8988T (cell line): ENCODE results near the gene SPTLC2.
"Not testable (repeated sequence)": the region's sequence is repeated elsewhere in the genome, so short reads cannot be mapped to it uniquely, and the experiment has no call there.

Source experiments
- DNase-seq: peaks from one replicate; pipeline ENCODE4 v3.0.0; 2011

The SPTLC2 gene

GRCh38 chr14:77544571-77544970 is 71.9 kb downstream of the SPTLC2 start:
- no peak for DNase-seq

GRCh38 chr14:77543637-77544334 is 72.7 kb downstream of the SPTLC2 start:
- DNase-seq = no peak

DNA sequence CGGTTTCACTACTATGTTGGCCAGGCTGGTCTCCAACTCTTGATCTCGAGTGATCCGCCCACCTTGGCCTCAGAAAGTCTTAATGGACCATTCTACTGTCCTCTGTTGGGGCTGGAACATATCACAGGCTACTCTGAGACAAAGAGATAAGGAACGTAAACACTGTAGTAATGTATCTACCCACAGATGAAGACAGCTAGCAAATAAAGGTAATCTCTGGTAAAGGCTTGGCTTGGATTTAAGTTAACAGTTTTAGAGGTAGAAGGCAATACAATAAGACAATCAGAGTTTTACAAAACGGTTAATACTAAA is 73.2 kb downstream of the SPTLC2 start:
- no peak for DNase-seq

DNA sequence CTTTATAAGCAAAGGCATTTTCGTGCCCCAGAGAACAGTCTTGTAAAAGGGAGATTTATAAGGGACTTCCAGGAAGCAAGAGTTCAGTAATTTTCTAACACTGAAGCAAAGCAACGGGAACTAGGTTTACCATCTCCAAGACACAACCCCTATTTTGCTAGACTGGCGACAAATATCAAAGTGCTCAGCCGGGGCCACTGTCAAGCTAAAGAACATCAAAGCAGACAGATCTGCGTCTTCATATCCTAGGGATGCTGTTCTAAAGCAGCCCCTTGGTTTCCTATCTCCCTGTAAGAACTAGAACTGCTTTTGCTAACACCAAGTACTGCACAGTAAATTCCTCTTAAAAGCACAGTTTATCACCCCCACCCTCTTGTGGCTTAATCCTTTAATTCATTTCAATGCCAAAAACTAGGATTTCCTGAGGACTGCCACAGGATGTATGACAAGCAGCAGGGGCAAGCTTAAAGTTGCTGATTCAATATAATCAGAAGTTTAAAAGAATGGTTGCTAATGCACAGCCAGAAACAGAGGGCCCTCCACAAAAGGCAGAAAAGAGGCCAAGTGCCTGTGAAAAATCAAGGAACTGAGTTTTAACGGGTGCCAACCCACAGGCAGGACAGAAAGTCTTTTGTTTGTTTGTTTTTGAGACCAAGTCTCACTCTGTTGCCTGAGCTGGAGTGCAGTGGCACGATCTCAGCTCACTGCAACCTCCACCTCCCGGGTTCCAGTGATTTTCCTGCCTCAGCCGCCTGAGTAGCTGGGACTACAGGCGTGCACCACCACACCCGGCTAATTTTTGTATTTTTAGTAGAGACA is 73.8 kb downstream of the SPTLC2 start:
- no peak for DNase-seq

DNA sequence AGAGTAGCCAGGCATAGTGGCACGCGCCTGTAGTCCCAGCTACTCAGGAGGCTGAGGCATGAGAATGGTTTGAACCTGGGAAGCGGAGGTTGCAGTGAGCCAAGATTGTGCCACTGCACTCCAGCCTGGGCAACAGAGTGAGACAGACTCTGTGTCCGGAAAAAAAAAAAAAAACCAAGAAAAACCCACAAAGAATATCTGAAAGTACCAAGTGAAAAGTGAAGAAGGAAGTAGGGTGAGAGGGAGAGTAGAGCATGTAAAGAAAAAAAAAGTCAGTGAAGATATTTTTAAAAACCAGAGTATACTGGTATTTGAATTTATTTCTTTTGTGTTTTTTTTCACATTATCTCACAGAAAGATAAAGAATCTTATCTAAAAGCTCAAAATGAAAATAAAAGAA is 74.5 kb downstream of the SPTLC2 start:
- no peak for DNase-seq

- not testable (repeated sequence) for DNase-seq
Observed at GRCh38 chr14:77536951-77537350, 79.5 kb downstream of the SPTLC2 start.

DNA sequence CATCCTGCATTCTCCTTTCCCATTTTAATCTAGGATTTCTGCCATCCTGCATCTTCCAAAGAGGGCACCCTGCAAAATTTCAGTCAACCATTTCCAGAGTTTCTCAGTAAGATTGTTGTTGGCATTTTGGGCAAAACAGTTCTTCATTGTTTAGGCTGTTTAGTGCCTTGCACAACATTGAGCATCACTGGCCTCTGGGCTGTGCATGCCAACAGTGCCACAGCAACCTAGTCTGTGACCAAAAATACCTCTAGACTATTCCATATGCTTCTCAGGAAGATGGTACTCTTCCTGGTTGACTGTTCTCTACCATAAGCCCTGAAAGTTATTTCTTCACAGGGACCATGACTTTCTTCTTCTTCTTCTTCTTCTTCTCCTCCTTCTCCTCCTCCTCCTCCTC is 85.4 kb downstream of the SPTLC2 start:
- no peak for DNase-seq

GRCh38 chr14:77529963-77530362 is 86.5 kb downstream of the SPTLC2 start:
- no peak for DNase-seq

DNA sequence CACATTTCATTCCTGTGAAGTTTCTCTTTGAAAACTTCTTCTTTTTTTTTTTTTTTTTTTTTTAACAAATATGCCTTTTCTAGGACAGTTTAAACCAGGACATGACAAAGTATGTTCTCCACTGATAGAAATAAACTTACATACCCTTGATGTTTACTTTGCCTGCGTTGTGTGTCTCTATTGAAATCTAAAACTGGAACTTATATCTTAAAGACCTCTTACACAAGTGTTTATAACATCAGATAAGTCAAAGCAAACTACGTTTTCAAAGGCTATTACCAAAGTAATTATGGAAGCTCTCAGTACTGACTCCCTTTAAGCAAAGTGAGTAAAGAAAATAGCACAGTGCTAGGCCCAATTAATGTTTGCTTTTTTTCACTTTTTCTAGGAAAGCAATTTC is 87.2 kb downstream of the SPTLC2 start:
- DNase-seq = no peak

DNA sequence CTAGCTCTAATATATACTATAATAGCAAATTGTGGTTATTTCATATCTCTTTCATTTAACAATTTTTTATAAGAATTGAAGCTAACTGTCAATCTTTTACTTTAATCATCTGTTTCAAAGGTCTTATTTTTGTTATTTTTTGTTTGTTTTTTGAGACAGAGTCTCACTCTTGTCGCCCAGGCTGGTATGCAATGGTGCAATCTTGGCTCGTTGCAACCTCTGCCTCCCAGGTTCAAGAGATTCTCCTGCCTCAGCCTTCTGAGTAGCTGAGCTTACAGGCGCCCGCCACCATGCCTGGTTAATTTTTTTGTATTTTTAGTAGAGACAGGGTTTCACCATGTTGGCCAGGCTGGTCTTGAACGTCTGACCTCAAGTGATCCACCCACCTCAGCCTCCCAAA is 87.7 kb downstream of the SPTLC2 start:
- DNase-seq = not testable (repeated sequence)

DNA sequence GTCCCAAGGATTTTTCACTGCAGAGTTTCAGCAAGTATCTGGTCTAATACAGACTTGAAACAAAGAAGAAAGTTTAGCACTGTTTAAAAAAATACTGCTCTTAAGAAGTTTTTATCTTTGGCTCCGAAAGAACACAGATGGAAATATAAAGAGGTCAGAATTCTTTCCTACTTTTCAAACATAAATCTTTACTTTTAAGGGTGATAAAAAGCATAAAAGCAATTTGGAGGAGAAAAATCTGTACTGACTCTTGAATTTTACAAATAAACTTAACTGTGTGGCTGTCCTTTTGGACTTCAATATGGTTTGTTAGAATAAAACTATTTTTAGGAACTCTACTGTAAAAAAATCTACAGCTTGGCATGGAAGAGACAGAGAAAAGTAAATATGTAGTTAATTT is 90.2 kb downstream of the SPTLC2 start:
- DNase-seq = no peak

- no peak for DNase-seq
Observed at GRCh38 chr14:77524536-77524935, 91.9 kb downstream of the SPTLC2 start.

GRCh38 chr14:77523109-77523508 is 93.3 kb downstream of the SPTLC2 start:
- DNase-seq = no peak

DNA sequence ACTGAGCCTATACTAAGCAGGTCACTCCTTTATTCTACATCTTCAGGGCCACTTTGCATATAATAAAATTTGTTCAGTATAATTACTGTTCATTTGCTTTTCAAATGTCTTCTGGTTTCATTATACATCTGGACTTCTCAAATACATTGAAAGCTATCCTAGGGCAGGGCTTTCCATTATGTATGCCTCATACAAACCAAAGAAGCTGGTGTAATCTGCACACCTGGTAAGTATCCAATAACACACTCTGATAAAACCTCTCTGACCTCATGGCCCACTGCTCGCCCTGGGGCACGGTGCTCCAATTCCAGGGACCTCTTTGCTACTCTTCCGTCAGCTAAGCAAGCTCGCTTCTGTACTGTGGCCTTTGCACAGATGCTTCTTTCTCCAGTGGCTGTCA is 95.9 kb downstream of the SPTLC2 start:
- DNase-seq = no peak

GRCh38 chr14:77516126-77516525 is 100.3 kb downstream of the SPTLC2 start:
- DNase-seq = no peak

GRCh38 chr14:77511486-77512162 is 104.8 kb downstream of the SPTLC2 start:
- DNase-seq = no peak

GRCh38 chr14:77509366-77509765 is 107.1 kb downstream of the SPTLC2 start:
- DNase-seq = no peak

DNA sequence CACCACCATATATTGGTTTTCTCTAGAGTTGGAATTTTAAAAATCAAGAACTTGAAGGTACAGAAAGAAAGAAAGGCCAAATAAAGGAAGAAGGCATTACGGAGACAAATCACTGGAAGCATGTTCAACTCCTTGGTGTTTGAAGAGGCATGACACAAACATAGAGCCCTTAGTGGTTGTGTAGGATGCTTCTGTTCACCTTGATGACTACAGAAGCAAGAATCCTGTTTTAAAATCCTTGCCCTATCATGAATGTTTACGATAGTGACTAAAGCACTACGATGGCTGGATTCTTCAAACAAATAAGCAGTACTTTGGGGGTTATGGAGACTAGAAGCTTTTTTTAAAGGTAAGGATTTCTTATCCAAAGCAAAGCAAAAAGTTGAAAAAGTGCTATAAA is 107.6 kb downstream of the SPTLC2 start:
- DNase-seq = no peak

DNA sequence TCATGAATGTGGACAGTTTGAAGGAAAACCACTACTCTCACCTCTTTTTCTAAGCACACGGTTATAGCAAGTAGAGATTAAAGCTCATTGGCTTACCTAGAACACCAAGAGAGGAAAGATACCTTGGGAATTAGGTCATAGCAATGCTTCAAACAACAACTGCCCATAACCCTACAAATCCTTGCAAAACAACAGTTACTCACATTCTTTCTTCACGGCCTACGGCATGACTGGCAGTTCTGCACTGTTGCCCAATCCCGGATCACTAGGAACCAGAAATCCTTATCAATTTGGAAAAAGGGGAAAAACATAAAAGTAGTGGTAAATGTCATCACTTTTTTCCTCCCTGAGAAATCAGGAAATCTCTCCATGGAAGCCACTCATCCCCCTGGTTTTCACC is 108.2 kb downstream of the SPTLC2 start:
- no peak for DNase-seq

DNA sequence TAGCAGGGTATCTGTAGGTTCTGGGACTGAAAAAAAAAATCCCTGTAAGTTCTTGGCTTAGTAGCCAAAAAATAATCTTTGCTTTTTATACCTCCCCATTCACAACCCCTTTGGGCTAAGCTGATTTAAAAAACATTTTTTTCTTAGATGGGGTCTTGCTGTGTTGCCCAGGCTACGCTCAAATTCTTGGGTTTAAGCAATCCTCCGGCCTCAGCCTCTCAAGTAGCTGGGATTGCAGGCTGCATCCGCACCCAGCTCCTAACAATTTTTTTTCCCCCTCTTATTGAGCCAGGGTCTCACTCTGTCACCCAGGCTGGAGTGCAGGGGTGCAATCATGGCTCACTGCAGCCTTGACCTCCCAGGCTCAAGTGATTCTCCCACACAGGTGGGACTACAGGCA is 108.7 kb downstream of the SPTLC2 start:
- DNase-seq = no peak

DNA sequence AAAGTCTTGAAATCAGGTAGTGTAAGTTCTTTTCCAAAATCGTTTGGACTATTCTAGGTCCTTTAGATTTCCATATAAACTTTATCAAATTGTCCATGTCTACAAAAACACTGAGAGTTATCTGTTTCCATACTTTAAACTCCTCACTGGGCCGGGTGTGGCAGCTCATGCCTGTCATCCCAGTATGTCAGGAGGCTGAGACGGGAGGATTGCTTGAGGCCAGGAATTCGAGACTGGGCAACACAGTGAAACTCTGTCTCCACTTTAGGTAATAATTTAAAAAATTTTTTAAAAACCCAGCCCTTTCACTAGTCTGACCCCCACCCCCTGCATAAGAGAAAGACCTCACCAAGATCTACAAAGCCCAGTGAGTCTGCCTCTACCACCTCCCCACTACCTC is 111.4 kb downstream of the SPTLC2 start:
- DNase-seq = no peak

GRCh38 chr14:77503138-77503537 is 113.3 kb downstream of the SPTLC2 start:
- DNase-seq = no peak

DNA sequence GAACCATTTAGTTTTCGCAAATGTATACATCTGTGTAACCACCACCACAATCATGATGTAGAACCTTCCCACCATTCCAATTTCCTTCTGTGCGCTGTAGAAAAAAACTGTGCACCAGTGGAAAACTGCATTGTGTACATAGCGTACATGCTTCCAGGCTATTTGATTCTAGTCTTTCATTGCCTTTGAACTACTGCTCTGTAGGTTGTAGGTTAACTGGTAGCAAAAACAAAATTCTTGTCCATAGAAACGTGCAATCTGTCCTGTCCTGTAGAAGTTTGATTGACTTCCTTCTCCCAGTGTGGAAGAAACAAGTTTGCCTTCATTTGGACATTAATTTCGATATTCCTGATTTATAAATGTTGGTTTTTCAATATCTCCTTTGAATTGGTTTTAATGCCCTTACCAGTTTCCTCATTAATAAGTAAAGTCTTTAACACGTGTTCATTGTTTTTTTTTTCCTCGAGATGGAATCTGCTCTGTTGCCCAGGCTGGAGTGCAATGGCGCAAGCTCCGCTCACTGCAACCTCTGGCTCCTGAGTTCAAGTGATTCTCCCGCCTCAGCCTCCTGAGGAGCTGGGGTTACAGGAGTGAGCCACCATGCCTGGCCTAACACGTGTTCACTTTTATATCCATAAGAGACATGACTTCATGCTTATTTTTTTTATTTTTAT is 114.2 kb downstream of the SPTLC2 start:
- no peak for DNase-seq
